ENCODE results near the gene CELA2A.
"Not testable (repeated sequence)": the region's sequence is repeated elsewhere in the genome, so short reads cannot be mapped to it uniquely, and the experiment has no call there.

The CELA2A gene

DNA sequence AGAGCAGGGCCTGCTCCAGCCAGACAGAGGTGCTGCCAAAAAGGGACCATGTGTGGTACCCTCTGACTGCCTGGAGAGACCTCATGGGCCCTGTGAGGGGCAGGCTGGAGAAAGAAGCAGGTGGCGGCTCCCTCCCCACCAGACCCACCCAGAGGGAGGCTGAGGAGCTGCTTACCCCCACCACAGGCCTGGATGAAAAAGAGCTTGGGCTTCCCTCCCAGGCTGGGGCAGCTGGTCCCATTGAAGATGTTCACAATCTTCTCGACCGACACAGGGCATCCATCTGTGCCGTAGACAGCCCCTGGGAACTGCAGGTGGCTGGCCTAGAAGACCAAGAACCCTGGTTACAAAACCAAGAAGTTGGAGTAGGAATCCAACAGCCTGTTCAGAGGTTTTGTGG, 47.9 kb downstream of the CELA2A start:
- no peak for DNase-seq

DNA sequence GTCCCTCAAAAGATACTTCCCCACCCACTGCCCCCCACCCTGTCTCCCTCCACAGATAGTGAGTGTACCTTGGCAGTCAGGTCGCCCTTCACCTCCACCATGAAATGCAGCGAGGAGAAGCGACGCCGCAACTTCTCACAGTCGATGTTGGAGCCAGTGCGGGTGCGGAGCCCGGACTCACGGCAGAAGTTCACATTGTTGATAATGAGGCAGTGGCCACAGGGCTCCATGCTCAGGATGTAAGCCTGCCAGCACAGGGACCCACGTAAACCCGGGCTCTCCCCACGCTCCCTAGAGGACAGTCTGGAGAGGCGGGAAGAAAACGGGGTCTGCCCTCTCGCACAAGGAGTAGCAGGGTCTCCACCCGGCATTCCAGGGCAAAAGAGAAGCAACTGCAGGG, 50.3 kb downstream of the CELA2A start:
- DNase-seq, result no peak

- DNase-seq, result no peak
Measured at GRCh38 chr1:15507278-15507677, 50.7 kb downstream of the CELA2A start.

DNA sequence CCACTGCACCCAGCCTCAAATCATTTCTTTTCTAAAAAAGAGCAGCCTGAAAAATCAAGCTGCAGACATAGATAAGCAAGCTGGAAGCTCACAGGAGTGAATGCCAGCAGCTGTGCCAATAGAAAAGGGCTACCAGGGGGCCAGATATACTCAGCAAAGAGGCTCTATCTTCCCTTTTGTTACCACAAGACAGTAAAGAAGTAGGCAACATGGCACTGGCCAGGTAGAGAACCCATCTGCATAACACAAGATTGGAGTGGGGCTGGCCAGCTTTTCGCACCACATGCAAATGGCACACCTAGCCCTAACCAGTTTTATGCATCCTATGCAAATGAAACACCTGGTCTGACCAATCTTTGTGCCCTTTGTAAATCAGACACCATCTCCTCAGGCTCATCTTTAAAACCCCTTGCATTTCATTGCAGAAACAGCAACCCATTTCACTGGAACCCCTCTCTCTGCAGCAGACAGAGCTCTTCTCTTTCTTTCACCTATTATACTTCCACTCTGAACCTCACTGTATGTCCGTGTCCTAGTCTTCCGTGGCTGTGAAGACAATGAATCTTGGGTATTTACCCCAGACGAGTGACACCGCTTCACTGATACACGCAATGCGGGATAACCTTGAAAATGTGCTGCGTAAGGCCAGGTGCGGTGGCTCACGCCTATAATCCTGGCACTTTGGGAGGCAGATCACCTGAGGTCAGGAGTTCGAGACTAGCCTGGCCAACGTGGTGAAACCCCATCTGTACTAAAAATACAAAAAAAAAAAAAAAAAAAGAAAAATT, 52.4 kb downstream of the CELA2A start:
- DNase-seq, result no peak

DNA sequence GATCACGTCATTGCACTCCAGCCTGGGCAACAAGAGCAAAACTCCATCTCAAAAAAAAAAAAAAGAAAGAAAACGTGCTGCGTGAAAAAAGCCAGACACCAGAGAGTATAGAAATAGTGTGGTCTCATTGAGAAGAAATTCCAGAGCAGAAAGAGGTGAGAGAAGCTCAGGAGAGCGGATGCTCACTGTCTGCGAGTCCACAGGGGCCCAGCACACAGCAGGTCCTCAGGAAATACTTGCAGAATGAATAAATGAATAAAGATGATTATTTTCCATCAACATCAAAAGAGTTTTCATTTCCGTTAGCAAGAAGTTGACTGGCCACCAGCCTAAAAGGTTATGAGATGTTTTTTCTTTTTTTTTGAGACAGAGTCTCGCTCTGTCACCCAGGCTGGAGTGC, 53.1 kb downstream of the CELA2A start:
- no peak for DNase-seq

- no peak for DNase-seq
Measured at GRCh38 chr1:15510611-15511405, 54.3 kb downstream of the CELA2A start.

GRCh38 chr1:15513192-15513591, 56.7 kb downstream of the CELA2A start:
- no peak for DNase-seq

DNA sequence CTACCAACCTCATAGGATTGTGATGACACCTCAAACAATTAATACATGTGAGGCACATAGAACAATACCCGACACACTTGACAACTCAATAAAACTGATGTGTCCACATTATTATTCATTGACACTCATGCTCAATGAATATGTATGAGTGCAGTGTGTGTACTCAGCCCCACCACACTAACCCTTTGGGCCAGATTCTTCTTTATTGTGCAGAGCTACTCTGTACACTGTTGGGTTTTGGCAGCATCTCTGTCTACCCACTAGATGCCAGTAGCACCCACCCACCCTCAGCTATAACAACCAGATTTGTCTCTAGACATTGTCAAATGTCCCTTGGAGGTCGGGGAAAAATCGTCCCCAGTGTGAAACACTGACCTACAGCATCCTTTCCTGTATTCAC, 57.4 kb downstream of the CELA2A start:
- DNase-seq, result no peak

DNA sequence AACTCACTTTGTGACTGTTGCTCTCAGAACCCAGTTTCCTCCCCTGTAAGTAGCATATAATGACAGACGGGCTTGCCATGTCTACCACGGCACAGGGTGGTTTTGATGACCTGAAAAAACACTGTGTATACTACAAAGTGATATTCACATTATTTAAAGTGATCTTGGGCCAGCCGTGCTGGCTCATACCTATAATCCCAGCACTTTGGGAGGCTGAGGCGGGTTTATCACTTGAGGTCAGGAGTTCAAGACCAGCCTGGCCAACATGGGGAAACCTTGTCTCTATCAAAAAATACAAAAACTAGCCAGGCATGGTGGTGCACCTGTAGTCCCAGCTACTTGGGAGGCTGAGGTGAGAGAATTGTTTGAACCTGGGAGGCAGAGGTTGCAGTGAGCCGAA, 58.0 kb downstream of the CELA2A start:
- not testable (repeated sequence) for DNase-seq

DNA sequence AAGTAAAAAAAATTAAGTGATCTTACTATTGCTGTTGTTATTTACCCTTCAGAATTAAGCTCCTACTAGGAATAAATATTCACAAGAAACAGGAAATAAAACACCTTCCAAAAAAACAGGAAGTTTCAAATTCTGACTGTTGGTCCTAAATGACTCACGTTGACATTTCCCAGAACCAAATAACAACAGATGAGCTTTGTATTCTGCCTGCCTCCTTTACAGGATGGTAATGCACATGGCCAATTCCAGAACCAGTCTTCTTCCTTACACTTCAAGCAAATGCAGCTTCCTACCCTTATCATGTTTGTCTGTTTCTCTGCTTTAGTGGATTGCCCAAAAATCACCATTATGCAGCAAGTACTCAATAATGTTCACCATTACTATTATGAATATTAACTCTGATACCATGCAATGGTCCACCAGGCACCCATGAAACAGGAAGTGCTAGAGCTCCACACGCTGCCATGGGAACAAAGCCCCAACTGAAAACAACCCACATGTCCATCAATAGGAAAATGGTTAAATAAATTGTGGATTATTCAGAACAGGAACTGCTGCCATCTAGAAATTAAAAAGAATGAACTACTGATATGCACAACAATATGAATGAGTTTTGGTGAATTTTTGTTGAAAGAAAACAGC, 58.6 kb downstream of the CELA2A start:
- DNase-seq, result no peak

- DNase-seq, result no peak
Measured at GRCh38 chr1:15519625-15520024, 63.1 kb downstream of the CELA2A start.

DNA sequence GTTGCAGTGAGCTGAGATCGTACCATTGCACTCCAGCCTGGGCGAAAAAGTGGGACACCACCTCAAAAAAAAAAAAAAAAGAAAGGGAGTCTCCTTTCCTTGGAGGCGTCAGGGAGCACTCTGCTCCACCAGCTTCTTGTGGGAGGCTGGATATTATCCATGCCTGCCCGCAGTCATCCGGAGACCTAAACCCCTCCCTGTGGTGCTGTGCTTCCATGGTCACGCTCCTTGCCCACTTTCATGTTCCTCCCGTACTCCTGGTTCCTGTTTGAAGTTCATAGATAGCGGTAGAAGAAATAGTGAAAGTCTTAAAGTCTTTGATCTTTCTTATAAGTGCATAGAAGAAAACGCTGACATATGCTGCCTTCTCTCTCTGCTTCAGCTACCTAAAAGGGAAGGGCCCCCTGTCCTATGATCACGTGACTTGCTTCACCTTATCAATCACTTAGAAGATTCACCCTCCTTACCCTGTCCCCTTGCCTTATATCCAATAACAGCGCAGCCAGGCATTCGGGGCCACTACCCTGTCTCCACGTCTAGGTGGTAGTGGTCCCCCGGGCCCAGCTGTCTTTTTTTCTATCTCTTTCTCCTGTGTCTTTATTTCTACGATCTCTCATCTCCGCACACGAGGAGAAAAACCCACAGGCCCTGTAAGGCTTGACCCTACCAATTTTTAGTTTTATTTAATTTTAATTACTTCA, 64.8 kb downstream of the CELA2A start:
- DNase-seq, result not testable (repeated sequence)

Measured in retina (tissue), 1 donor.